ENCODE results near the gene MCM9.

- TF ChIP-seq CTCF (IDR thresholded peaks at IDR 0.05) (no peak), POLR2A (IDR thresholded peaks at IDR 0.05) (no peak)
Measured at GRCh38 chr6:118786596-118787453, 148.1 kb downstream of the MCM9 start.

All from heart left ventricle (tissue), 13 donors.